Left lung (tissue), 10 donors: ENCODE measurements around the gene NDUFAF7. TPM values are rescaled to one million over a fixed set of nuclear protein-coding genes. Genes with fewer than 3 reads are reported as not detected.

ENCODE experiments used
- ATAC-seq: fragments of 200-7000 bp; cut with Tn5 transposase; one replicate; pipeline ENCODE4 v1.9.1; 2020; ENCODE audit warnings: moderate library complexity
- DNase-seq, 4 donors: peaks; one replicate each; pipeline ENCODE4 v3.0.0-alpha.2; 2013 to 2020
- H3K27ac ChIP-seq, 2 donors: fragments of 200-600 bp; sonication (generic) in 1 of 2; one replicate each; pipeline versions ENCODE4 v1.5.0 to v1.8.0; 2020 to 2021
- H3K27me3 ChIP-seq, 2 donors: fragments of 200-600 bp; sonication (generic) in 1 of 2; one replicate each; pipeline versions ENCODE4 v1.5.0 to v1.8.0; 2020 to 2021
- H3K36me3 ChIP-seq, 2 donors: fragments of 200-600 bp; sonication (generic) in 1 of 2; one replicate each; pipeline versions ENCODE4 v1.5.0 to v1.8.0; 2020 to 2021
- H3K4me1 ChIP-seq, 2 donors: fragments of 200-600 bp; one replicate each; pipeline ENCODE4 v1.8.0; 2021
- H3K4me3 ChIP-seq, 2 donors: fragments of 200-600 bp; sonication (generic) in 1 of 2; one replicate each; pipeline versions ENCODE4 v1.5.0 to v1.8.0; 2020 to 2021; ENCODE audit warnings: mild to moderate bottlenecking in 1 of 2
- H3K9me3 ChIP-seq, 2 donors: fragments of 200-600 bp; sonication (generic) in 1 of 2; one replicate each; pipeline versions ENCODE4 v1.5.0 to v1.8.0; 2020 to 2021
- CTCF ChIP-seq, 2 donors: fragments of 200-600 bp; sonication (generic) in 1 of 2; IDR thresholded peaks; one replicate each; pipeline versions ENCODE4 v1.5.0 to v1.8.0; 2021; ENCODE audit warnings: antibody characterized with exemption in 2 of 2
- intact Hi-C, 2 donors: fragments of 100-400 bp; cut with DNase I; formaldehyde crosslinking; loops; one replicate each; pipeline versions ENCODE4 v1.11.2 to v1.14.2; 2022
- polyA plus RNA-seq, 6 donors: library from polyadenylated mRNA; unstranded; fragments of 120-200 nt; gene quantifications; one replicate each; pipeline ENCODE4 v1.2.1, GENCODE V29; 2013; ENCODE audit not compliant: insufficient read length in 6 of 6
- total RNA-seq, 2 donors: library from RNA; stranded (reverse); fragmentation: NEBNext Ultra II Directional; extraction: Animal tissue kit (Norgen Biotek cat#: 25700); gene quantifications; one replicate each; pipeline ENCODE4 v1.2.1, GENCODE V29; 2021
- donor health status: DM: no; HTN: yes; CAD: no.
- donor health status: DM: no; HTN: no; CAD: no.

NDUFAF7 gene
- total and polyA plus RNA-seq, 8 donors: 12.3 to 41.8 (median 31.0) TPM

GRCh38 chr2:37232131-37232933 lies 874 bp downstream of the NDUFAF7 start:
- Histone ChIP-seq H3K4me3 (peak overlapping the region; percentile 65 to 78), H3K9me3 (no peaks in the 10 kb centered on the region), H3K36me3 (peaks cover 0 to 34% of the 10 kb centered on the region in 2 donors), H3K27ac (peak overlapping the region; percentile 91 to 92), H3K27me3 (no peaks in the 10 kb centered on the region), H3K4me1 (peaks cover 18 to 48% of the 10 kb centered on the region in 2 donors)
- intact Hi-C loops: no loop called here
- peak; percentile 48 for ATAC-seq
- DNase-seq: peak in 1 of 4 donors; percentile 62
- TF ChIP-seq CTCF (IDR thresholded peaks at IDR 0.05): no peak

GRCh38 chr2:37243435-37243834 lies 12.0 kb downstream of the NDUFAF7 start:
- intact Hi-C loops: no loop called here
- H3K27ac ChIP-seq: peak overlapping the region in 1 of 2 donors; percentile 26
- H3K9me3 ChIP-seq: no peaks in the 10 kb centered on the region
- H3K4me3 ChIP-seq: no peak overlapping the region
- no peaks in the 10 kb centered on the region for H3K27me3 ChIP-seq
- no peaks in the 10 kb centered on the region for H3K4me1 ChIP-seq
- peaks cover 0 to 76% of the 10 kb centered on the region in 2 donors for H3K36me3 ChIP-seq
- ATAC-seq (no peak), DNase-seq (no peak)
- no peak for TF ChIP-seq CTCF (IDR thresholded peaks at IDR 0.05)

- no peak overlapping the region for H3K4me3 ChIP-seq
- H3K36me3 ChIP-seq: peaks cover 0 to 79% of the 10 kb centered on the region in 2 donors
- H3K27me3 ChIP-seq: no peaks in the 10 kb centered on the region
- no peak for TF ChIP-seq CTCF (IDR thresholded peaks at IDR 0.05)
- H3K27ac ChIP-seq: no peak overlapping the region
- intact Hi-C loops: no loop called here
- H3K9me3 ChIP-seq: no peaks in the 10 kb centered on the region
- ATAC-seq: no peak
- H3K4me1 ChIP-seq: no peaks in the 10 kb centered on the region
- no peak for DNase-seq
These were observed 12.6 kb downstream of the NDUFAF7 start for GRCh38 chr2:37244017-37244416.

- H3K4me1 ChIP-seq: no peaks in the 10 kb centered on the region
- intact Hi-C loops: no loop called here
- TF ChIP-seq CTCF (IDR thresholded peaks at IDR 0.05): no peak
- H3K36me3 ChIP-seq: peaks cover 0 to 79% of the 10 kb centered on the region in 2 donors
- DNase-seq (no peak), ATAC-seq (no peak)
- no peak overlapping the region for H3K27ac ChIP-seq
- H3K27me3 ChIP-seq: no peaks in the 10 kb centered on the region
- no peaks in the 10 kb centered on the region for H3K9me3 ChIP-seq
- H3K4me3 ChIP-seq: no peak overlapping the region
These were observed 13.3 kb downstream of the NDUFAF7 start for GRCh38 chr2:37244755-37245154.

- Histone ChIP-seq H3K27me3 (no peaks in the 10 kb centered on the region), H3K36me3 (peaks cover 0 to 91% of the 10 kb centered on the region in 2 donors), H3K27ac (no peak overlapping the region), H3K9me3 (no peaks in the 10 kb centered on the region), H3K4me1 (no peaks in the 10 kb centered on the region), H3K4me3 (no peak overlapping the region)
- no peak for TF ChIP-seq CTCF (IDR thresholded peaks at IDR 0.05)
- DNase-seq (no peak), ATAC-seq (no peak)
- intact Hi-C loops: no loop called here
These were observed 14.7 kb downstream of the NDUFAF7 start for GRCh38 chr2:37246205-37246604.
